GM12878 (cell line): ENCODE data around the gene HSD17B10.
"Not testable (repeated sequence)": the region's sequence is repeated elsewhere in the genome, so short reads cannot be mapped to it uniquely, and the experiment has no call there.

Experiments
- ATF7 ChIP-seq: fragments of 450-650 bp; IDR thresholded peaks from 2 replicates; pipeline ENCODE4 v1.6.1; 2016; ENCODE audit warnings: low read depth, mild to moderate bottlenecking
- BRCA1 ChIP-seq: IDR thresholded peaks from 2 replicates; pipeline ENCODE4 v1.6.1; 2011; ENCODE audit warnings: low read depth, low read length, improper control_type of control experiment
- CREB1 ChIP-seq: IDR thresholded peaks from 2 replicates; pipeline ENCODE4 v1.6.1; 2012; ENCODE audit warnings: low read depth, mild to moderate bottlenecking, inconsistent platforms
- EP300 ChIP-seq, 2 experiments: fragments of 150-350 bp in 1 of 2; IDR thresholded peaks; 2 replicates each; pipeline ENCODE4 v1.6.1; 2011 to 2012; ENCODE audit warnings: low read depth in 2 of 2, low read length in 2 of 2, borderline replicate concordance in 1 of 2, improper control_type of control experiment in 1 of 2, inconsistent platforms in 1 of 2; ENCODE audit not compliant: control insufficient read depth in 1 of 2
- POLR2A ChIP-seq: IDR thresholded peaks from 2 replicates; pipeline ENCODE4 v1.6.1; 2011; ENCODE audit warnings: low read depth, mild to moderate bottlenecking, low read length
- SPI1 ChIP-seq: IDR thresholded peaks from 2 replicates; pipeline ENCODE4 v1.6.1; 2011; ENCODE audit warnings: low read depth, mild to moderate bottlenecking, low read length, moderate library complexity, borderline replicate concordance; ENCODE audit not compliant: insufficient read depth
- TF ChIP-seq, protein P1 (sequence below), 3 experiments: IDR thresholded peaks in 2 of 3; conservative IDR thresholded peaks in 1 of 3; 2 replicates each; pipeline ENCODE4 v1.5.1; 2011; ENCODE audit warnings: low read depth in 3 of 3, low read length in 3 of 3, mild to moderate bottlenecking in 3 of 3, control low read depth in 2 of 3, moderate library complexity in 2 of 3, inconsistent platforms in 1 of 3, mixed read lengths in 1 of 3; ENCODE audit not compliant: control insufficient read depth in 2 of 3, insufficient read depth in 1 of 3; ENCODE audit errors: extremely low read depth in 1 of 3
- TF ChIP-seq, protein P2 (sequence below): fragments of 450-650 bp; IDR thresholded peaks from 2 replicates; pipeline ENCODE4 v1.6.1; 2018; ENCODE audit warnings: borderline replicate concordance, mild to moderate bottlenecking; ENCODE audit not compliant: partially characterized antibody

DNA sequence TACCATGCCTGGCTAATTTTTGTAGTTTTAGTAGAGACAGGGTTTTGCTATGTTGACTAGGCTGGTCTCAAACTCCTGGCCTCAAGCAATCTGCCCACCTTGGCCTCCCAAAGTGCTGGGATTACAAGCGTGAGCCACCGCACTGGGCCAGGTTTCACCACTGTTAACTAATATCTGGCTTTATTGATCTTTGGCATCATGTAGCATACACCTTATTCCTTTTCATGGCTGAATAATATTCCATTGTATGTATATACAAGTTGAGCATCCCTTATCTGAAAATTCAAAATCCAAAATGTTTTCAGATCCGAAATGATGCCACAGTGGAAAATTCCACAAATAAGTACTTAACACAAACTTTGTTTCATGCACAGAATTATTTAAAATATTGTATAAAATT is 34.5 kb upstream of the HSD17B10 start:
- TF ChIP-seq, protein P1, sequence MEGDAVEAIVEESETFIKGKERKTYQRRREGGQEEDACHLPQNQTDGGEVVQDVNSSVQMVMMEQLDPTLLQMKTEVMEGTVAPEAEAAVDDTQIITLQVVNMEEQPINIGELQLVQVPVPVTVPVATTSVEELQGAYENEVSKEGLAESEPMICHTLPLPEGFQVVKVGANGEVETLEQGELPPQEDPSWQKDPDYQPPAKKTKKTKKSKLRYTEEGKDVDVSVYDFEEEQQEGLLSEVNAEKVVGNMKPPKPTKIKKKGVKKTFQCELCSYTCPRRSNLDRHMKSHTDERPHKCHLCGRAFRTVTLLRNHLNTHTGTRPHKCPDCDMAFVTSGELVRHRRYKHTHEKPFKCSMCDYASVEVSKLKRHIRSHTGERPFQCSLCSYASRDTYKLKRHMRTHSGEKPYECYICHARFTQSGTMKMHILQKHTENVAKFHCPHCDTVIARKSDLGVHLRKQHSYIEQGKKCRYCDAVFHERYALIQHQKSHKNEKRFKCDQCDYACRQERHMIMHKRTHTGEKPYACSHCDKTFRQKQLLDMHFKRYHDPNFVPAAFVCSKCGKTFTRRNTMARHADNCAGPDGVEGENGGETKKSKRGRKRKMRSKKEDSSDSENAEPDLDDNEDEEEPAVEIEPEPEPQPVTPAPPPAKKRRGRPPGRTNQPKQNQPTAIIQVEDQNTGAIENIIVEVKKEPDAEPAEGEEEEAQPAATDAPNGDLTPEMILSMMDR (IDR thresholded peaks at IDR 0.05 in 2 of 3, conservative IDR thresholded peaks at IDR 0.05 in 1 of 3; ENCODE audit: control insufficient read depth in 2 of 3, extremely low read depth in 1 of 3, insufficient read depth in 1 of 3, low read depth in 3 of 3, low read length in 3 of 3), result not testable (repeated sequence)
- TF ChIP-seq EP300 (IDR thresholded peaks at IDR 0.05; ENCODE audit: borderline replicate concordance in 1 of 2, control insufficient read depth in 1 of 2, low read depth in 2 of 2, low read length in 2 of 2); CREB1; ATF7; SPI1; BRCA1; POLR2A: not testable (repeated sequence)
- TF ChIP-seq, protein P2, sequence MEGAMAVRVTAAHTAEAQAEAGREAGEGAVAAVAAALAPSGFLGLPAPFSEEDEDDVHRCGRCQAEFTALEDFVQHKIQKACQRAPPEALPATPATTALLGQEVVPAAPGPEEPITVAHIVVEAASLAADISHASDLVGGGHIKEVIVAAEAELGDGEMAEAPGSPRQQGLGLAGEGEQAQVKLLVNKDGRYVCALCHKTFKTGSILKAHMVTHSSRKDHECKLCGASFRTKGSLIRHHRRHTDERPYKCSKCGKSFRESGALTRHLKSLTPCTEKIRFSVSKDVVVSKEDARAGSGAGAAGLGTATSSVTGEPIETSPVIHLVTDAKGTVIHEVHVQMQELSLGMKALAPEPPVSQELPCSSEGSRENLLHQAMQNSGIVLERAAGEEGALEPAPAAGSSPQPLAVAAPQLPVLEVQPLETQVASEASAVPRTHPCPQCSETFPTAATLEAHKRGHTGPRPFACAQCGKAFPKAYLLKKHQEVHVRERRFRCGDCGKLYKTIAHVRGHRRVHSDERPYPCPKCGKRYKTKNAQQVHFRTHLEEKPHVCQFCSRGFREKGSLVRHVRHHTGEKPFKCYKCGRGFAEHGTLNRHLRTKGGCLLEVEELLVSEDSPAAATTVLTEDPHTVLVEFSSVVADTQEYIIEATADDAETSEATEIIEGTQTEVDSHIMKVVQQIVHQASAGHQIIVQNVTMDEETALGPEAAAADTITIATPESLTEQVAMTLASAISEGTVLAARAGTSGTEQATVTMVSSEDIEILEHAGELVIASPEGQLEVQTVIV, result not testable (repeated sequence)
